NCI-H2171 treated with DMSO at 0.1 percent for 48 hours (cell line): ENCODE results near the gene CDC37.
A peak's percentile ranks its signal among the peaks of the same experiment; 100 is the strongest.
"Not testable (repeated sequence)": the region's sequence is repeated elsewhere in the genome, so short reads cannot be mapped to it uniquely, and the experiment has no call there.

Experiments used
- DNase-seq: peaks from one replicate; lab custom pipeline; 2025; lab: John Stamatoyannopoulos, UW

The CDC37 gene

GRCh38 chr19:10395003-10395402 is 8.3 kb downstream of the CDC37 start:
- no peak for DNase-seq

DNA sequence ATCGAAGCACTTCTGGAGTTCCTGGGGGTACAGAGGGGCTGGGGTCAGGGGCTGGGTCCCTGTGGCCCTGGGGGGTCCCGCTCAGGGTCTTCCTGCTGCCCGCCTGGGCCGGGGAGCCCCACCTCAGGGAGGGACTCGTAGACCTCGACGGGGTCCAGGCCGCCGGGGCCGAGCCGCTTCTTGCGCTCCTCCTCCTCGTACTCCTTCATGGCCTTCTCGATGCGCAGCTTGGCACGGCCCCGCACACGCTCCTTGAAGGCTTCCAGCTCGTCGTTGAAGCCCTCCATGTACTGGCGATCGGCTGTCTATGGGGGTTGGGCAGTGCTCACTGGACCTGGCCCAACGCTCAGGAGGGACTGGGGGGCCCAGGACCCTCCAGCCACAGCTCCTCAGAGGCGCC is 10.2 kb downstream of the CDC37 start:
- DNase-seq = no peak

DNA sequence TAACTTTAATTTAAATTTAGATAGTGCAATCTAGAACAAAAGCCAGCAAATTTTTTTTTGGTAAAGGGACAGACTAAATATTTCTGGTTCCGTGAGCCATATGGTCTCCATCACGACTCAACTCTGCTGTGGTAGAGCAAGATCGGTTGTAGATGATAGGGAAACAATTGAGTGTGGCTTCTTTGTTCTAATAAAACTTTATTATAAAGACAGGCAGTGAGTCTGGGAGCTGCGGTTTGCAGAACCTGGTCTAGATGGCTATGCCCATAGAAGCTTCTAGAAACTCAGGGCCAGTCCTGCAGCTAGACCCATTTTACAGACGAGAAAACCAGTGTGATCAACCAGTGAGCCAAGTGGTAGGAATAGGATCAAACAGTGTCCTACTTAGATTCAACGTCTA is 11.2 kb downstream of the CDC37 start:
- DNase-seq = no peak

DNA sequence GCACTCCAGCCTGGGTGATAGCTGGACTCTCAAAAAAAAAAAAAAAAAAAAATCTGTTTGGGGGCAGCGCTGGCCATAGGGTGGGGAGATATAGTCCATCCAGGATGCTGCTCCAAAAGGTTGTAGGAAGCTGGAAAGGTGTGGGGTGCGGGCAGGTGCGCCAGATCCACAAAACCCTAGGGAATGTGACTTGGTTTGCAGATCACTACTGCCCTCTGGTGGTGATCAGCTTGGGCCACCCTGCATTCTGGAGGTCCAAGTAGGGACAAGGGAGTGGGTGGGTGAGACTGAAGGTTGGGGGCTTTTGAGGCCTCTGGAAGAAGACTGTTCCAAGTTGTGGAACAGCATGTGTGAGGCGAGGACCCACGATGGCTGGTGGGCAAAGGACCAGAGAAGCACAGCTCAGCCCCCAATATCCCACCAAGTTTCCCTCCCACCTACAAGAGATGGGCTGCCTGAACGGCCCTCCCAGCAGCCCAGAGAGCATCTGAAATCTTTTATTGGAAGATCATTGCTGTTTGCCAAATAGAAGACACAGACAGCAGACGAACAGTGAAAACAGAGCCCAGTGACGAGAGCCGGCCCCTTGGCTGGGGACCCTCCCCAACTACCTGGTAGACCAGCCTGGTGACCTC is 12.6 kb downstream of the CDC37 start:
- DNase-seq = peak; percentile 84

DNA sequence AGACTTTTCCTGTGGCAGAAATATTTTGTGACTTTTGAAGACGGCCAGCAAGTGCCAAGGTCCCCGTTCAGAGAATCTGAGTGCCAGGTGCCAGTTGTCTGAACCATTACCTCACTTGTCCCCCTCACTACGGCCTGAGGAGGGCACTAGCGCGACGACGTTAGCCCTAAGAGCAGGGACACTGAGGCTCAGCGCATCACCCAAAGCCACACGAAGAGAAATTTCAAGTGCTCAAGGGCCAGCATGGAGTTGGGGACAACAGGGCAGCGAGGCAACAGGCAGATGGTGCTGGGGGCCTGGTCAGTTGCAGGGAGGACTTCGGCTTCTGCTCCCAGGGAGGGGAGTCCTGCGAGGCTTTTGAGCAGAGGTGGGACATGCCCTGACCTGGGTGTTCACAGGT is 13.5 kb downstream of the CDC37 start:
- DNase-seq = peak; percentile 34

- peak; percentile 86 for DNase-seq
Measured at GRCh38 chr19:10388957-10389356, 14.4 kb downstream of the CDC37 start.

DNA sequence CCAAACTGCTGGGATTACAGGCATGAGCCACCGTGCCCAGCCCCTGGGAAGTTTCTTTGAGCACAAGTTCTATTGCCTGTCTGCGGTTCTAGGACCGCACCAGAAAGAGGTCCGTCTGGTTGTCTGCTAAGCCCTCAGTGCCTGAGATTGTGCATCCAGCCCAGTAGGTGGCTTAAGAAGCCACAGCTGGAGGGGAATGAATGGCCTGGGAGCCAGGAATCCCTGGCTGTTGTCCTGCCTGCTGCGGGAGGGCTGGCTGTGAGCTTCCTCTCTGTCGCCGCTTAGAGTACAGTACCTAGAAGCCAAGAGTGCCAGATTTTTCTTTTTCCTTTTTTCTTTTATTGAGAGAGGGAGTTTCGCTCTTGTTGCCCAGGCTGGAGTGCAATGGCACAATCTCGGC is 18.8 kb downstream of the CDC37 start:
- DNase-seq = no peak

DNA sequence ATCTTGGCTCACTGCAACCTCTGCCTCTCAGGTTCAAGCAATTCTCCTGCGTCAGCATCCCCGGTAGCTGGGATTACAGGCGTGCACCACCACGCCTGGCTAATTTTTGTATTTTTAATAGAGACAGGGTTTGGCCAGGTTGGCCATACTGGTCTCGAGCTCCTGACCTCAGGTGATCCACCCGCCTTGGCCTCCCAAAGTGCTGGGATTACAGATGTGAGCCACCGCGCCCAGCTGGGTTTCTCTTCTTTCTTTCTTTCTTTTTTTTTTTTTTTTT is 20.2 kb downstream of the CDC37 start:
- not testable (repeated sequence) for DNase-seq

- DNase-seq = peak; percentile 99
Measured at GRCh38 chr19:10380313-10381102, 22.8 kb downstream of the CDC37 start, which contains the start of gene TYK2. Gene TYK2 (minus strand): TSS chr19:10380572. CDS start chr19:10378406, 2,166 bp downstream.

DNA sequence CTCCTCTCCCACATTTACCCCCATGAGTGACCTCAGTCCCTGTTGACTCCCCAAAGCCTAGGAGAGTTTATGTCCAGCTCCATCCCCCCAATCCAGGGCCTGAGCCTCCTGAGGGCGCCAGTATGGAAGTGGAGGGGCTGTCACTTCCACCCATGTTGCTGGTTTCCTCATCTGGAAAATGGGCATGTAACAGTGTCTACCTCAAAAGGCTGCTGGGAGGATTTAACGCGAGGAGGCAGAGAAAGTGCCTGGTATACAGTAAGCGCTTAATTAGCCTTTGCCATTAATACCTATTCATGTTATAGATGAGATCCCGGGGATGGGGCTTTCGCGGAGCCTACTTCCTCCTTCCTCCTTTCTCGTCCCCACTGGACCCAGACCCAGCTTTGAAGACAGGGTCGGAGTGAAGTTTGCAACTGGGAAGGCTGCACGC is 23.4 kb downstream of the CDC37 start:
- DNase-seq = no peak

GRCh38 chr19:10378124-10378523 is 25.2 kb downstream of the CDC37 start:
- DNase-seq = no peak

GRCh38 chr19:10377140-10377640 is 26.2 kb downstream of the CDC37 start:
- DNase-seq = not testable (repeated sequence)

DNA sequence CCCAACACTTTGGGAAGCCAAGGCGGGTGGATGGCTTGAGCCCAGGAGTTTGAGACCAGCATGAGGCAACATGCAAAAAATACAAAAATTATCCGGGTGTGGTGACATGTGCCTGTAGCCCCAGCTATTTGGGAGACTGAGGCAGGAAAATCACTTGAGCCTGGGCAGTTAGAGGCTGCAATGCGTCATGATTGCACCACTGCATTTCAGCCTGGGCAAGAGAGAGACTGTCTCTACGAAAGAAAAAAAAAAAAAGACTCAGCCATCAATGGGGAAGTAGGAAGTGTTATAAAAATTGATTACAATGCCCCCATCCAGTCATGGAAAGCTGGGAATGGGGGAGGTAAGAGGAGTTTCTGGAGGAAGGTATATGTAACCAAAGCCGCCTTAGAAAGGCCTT is 28.4 kb downstream of the CDC37 start:
- DNase-seq = no peak

- no peak for DNase-seq
Measured at GRCh38 chr19:10372690-10373089, 30.7 kb downstream of the CDC37 start.

DNA sequence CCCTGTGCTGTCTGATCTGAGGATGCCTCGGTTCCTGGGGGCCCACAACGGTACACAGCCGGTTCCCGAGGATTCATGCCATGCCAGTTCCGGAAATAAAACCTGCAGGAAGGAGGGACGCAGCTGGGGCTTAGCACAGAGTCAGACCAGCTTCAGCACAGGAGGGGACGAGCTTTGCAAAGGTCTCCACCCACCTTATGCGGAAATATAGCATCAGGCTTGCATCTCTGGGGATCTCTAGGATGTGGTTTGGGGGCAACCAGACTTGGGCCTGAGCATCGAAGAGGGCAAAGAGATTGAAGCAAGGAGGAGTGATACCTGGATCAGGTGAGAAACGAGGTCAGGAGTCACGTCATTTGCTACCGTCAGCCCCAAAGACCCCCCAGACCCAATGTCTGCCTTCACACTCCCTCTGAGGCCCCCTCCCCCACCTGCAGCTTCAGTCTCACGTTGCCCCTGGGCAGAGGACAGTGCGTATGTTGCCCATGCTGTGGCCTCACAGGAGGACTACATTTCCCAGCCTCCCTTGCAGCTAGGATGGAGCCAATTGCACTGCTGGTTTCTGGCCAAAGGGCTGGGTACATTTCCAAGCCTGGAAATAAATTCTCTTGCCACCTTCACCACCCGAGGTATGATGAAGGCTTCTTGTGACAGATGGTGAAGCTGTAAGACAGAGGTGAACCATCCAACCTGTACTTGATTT is 35.1 kb downstream of the CDC37 start:
- DNase-seq = no peak

DNA sequence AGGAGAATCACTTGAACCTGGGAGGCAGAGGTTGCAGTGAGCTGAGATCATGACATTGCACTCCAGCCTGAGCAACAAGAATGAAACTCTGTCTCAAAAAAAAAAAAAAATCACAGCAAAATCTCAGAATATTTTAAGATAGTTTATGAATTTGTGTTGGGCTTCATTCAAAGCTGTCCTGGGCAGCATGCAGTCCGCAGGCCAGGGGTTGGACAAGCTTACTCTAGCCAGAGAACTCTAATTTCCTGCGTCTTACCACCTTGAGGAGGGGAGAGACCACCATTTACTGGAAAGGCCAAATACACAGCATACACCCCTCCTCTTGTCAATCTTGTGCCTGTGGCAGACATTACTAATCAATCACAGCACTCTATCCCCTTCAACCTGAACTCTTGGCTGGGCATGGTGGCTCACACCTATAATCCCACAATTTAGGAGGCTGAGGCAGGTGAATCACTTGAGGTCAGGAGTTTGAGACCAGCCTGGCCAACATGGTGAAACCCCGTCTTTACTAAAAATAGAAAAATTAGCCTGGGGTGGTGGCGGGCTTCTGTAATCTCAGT is 36.3 kb downstream of the CDC37 start:
- DNase-seq = not testable (repeated sequence)

GRCh38 chr19:10365518-10365917 is 37.8 kb downstream of the CDC37 start:
- DNase-seq = no peak

DNA sequence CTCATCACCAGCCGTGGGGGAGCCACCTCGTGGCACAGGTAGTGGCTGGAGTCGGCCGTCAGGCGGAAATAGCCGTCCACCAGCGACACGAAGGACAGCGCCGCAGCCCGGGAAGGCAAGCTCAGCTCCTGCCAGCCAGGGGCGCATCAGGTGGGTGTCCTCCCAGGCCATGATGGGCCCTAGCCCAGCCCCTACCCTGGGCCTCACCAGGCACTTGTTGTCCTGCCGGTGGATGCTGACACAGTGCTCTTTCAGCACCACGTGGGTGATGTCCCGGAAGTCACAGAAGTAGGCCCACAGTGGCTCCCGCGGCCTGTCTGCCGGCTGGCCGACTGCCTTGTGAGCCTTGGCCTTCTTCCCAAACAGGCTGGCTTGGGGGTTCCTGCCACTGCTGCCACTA is 38.7 kb downstream of the CDC37 start:
- no peak for DNase-seq

DNA sequence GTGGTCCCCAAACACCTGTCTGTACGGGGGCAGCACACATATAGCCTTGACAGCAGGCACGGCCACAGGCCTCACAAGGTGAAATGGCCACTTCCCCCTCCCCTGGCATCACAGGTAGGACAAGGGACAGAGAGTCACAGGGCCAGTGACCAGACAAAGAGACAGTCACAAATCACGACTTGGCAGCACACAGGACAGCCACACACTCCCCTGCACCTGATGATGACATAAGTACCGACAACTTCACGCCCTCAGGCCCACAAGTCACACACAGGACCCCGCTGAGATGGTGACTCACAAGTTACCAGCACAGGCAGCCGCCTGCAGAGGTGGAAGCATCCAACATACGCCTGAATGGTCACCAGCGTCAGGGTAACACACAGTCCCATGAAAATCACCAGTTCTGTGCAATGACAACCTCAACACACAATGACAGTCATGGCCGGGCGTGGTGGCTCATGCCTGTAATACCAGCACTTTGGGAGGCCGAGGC is 39.5 kb downstream of the CDC37 start:
- DNase-seq = no peak

DNA sequence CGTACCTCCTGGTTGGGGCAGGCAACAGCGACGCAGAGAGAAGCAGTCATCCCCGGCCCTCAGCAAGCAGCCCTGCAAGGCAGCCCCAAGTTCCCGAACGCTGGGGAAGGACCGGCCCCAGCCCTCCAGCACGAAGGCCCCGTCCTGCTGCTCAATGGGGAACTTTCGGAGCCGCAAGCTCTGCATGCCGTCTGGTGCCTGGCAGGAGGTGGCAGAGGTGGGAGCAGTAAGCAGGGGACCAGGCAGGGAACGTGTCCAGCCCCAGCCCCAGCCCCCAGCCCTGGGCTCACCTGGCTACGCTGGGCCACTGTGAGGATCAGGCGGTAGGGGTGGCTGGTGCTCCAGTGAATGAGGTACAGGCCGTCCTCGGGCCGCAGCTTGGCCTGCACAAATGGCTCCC is 41.1 kb downstream of the CDC37 start:
- DNase-seq = no peak

GRCh38 chr19:10361569-10362011 is 41.8 kb downstream of the CDC37 start:
- no peak for DNase-seq

DNA sequence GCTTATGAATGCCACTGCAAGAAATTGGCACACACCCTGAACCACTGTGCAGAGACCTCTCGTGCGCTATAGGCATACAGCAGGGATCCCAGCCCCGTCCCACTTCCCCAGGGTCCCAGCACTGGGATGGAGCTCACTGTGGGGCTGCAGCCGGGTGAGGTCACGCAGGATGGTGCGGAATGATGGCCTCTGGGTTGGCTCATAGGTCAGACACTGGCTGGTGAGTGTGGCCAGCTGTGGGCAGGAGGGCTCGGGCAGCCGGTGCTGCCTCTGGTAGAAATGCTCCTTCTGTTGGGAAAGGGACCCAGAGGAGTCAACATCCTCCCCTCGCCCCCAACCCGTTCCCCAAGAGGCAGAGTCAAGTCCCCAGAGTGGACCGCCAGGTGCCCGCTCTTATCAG is 46.9 kb downstream of the CDC37 start:
- no peak for DNase-seq
